Stimulated activated CD8-positive, alpha-beta memory T cell treated with anti-CD3 and anti-CD28 coated beads, Interleukin-12 subunit alpha, Interleukin-12 subunit beta, amount 100 ng/mL, for 4 hours (primary cell): ENCODE results near the gene RNF141.

Experiments used
- DNase-seq: peaks from one replicate; pipeline ENCODE4 v3.0.0-alpha.2; 2020; ENCODE audit warnings: low read depth

RNF141 gene

DNA sequence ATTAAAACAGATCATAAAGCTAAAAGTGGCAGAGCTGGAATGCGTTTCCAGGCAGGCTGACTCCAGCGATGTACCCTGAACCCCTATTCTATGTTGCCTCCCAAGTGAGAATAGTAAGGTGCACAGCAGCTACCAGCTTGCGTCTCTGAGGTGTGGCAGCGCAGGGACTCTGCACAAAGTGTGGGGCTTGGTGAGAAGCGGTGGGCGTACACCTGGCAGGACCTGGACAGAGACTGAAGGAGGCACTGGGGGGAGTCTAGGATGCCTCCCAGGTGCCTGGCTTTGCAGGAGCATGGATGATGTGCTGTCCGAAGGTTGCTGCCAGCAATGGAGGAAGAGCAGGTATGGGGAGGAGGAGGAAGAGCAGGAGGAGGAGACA, 43.0 kb downstream of the RNF141 start:
- no peak for DNase-seq

DNA sequence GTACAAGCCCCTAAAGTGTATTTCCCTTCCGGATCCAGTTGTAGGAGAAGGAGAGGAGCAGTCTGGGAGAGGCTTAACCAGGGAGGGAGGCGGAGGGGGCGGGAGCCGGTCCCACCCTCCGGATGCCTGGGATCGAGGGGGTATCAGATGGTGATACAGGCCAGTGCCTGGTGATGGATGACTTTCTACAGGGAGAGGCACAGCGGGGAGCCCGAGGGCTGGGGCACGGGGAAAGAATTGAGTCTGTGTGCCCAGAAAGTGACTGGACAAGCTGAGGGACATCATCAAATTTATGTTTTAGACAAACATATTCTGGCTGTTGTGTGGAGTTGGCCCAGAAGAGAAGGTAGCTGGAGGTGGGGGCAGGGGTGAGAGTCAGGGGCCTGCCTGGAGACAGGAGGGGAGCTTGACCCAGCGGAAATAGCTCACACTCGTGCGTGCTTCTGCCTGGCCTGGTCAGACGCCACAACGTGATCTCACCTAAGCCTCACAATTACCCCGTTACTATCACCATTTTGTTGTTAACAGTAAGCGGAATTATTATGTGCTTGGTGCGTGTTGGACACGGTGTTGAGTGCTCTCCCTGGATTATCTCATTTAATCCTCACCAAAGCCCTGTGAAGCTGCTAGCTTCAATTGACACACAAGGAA, 43.5 kb downstream of the RNF141 start:
- DNase-seq: no peak

DNA sequence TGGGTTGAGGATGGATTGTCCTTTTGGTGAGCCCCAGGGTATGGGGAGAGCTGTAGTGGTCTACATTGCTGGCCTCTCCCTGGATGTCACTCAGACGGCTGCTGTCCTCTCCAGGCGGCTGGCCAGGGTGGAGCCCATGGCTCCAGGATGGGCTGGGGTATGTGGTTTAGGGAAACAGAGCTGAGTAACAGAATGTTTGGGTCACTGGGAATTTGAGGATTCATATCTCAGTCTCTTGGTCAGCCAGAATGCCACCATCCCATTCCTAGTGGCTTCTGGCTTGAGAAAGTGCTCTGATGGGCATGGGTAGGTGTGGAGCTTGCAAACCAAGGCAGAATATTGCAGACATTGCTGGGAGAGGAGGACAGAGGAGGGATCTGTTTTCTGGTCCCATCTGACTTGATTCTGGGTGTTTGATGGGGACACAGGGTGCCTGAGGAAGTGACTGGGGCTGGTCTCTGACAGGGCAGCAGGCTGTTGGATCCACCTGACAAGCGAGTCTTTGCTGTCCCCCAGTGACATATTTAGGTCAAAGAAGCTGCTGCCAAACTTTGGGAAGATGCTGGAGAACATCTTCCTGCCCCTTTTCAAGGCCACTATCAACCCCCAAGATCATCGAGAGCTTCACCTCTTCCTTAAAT, 44.6 kb downstream of the RNF141 start:
- no peak for DNase-seq

DNA sequence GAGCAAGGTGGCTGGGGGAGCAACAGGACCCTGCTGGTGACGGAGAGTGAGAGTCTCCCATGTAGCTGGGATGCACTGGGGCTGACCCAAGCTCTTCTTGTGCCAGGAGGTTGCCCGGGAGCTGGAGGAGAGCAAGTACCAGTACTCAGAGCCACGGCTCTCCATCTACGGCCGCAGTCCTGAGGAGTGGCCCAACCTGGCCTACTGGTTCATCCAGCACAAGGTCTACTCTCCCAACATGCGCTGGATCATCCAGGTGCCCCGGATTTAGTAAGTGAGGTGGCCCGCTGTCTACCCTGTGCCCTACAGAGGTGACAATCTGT, 45.6 kb downstream of the RNF141 start:
- DNase-seq: no peak

DNA sequence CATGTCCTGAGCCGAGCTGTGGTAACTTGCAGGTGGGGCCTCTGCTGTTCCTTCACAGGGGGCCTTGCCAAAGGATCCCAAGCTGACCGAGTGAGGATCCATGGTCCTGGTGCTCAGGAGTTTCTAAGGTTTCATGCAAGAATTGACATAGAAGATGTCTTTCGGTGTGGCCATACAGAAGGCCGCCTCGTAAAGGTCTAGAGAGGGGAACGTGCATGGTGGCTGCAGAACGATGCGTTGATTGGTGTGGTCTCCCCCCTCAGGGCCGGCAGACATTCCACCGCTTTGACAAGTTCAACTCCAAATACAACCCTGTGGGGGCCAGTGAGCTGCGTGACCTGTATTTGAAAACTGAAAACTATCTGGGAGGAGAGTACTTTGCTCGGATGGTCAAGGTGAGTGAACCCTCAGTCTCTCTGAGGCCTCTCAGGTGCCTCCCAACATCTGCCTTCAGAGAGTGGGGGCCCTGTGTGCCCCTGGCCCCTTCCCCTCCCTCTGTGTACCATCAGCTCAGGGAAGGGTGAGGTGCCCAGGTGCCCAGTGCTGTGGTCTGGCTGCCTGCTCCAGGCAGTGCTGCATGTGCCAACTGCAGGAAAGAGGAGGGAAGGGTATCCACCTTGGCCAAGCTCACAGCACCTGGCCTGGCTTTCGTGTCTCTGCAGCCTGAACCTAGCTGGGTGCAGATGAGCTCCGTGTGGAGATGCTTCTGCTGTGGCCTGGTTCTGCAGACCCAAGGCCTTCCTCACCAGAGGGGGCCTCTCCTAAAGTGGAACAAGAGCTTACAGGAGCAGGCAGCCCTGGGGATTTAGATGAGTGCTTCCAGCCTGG, 46.1 kb downstream of the RNF141 start:
- DNase-seq: no peak

DNA sequence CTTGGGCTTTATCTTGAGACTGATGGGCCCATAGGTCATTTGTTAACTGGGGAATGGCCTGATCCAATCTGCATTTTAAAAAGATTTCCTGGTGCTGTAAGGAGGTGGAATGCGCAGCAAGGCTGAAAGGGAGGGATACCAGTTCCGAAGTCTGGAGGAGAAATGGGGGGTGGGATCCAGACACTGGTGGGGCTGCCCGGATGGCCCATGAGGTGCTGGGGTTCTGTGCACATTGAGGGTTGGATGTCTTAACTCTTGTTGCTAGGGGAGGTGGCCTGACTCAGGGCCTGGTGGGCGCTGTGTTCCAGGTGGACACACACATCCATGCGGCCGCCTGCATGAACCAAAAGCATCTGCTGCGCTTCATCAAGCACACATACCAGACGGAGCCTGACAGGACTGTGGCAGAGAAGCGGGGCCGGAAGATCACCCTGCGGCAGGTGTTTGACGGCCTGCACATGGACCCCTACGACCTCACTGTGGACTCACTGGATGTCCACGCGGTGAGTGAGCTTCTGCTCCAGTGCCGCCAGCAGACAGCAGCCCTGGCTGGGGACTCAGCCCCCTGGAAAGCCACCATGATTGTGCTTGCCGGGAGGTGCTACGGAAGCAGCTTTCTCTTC, 47.8 kb downstream of the RNF141 start:
- no peak for DNase-seq

DNA sequence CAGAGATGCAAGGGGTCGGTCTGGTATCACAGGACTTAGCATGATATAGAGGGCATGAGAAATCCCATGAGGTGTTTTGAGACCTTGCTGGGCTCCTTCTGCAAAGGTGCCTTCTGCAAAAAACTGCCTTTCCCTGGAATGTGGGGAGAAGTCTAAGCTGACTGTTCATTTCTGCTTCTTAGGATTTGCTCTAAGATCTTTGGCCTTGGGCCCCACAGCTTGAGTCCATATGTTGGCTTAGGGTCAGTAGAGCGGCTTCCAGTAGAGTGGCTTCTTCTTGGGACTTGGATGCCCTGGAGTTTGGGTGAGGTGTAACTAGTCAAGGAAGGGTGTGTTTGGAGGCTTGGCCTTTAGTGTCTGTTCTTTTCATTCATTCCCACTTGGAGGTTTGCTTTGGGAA, 48.9 kb downstream of the RNF141 start:
- DNase-seq: no peak

DNA sequence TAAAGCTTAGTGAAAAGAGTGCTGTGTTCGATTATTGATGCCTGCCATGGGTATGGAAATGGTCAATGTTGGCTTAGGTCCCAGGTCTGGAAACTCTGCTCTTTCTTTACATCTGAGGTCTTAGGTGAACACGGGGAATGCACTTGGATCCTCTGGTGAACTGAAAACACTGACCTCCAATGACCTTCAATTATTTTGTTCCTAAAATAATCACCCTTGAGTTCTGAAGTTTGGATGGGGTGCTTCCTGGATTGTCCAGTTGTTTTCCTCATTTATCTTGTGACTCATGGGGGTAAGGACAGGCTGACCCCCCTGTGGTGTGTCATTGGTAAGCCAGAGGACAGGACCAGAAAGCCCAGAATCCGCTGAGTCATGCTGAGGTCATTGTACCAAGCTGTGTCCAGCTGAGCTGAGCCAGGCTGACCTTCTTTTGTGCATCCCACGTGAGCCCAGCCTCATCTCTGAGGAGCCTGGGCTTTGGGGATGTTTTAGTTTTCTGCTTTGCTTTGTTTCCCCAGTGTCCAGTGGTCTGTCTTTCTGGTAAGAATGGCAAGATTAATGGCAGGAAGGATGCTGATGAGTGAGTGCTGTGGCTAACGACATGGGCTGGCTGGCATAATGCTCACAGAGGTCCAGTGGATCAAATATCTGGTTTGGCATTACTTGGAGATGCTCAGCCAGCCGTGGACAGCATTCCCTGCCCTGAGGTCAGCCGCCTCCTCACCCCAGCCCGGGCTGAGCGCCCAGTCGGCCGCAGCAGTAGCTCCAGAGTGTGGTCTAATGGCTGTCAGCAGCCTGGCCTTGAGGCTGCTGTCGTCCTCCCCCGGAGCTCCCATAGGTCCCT, 50.4 kb downstream of the RNF141 start:
- no peak for DNase-seq

DNA sequence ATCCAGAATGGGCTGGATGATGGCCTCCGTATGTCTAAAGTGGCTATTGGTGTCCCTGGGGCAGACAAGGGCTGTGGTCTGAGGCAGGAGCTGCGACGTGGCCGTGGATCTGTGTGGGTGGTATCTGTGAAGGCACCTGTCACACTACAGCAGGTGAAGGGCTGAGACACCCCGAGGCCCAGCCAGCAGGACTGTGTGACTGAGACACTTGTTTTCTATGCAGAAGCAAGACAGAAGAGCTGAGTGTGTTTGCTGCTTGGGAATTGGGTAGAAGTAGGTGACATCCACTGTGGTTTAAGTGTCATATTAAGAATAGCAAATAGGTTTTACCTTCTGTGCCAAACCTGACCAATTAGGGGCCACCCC, 51.0 kb downstream of the RNF141 start:
- DNase-seq: no peak

DNA sequence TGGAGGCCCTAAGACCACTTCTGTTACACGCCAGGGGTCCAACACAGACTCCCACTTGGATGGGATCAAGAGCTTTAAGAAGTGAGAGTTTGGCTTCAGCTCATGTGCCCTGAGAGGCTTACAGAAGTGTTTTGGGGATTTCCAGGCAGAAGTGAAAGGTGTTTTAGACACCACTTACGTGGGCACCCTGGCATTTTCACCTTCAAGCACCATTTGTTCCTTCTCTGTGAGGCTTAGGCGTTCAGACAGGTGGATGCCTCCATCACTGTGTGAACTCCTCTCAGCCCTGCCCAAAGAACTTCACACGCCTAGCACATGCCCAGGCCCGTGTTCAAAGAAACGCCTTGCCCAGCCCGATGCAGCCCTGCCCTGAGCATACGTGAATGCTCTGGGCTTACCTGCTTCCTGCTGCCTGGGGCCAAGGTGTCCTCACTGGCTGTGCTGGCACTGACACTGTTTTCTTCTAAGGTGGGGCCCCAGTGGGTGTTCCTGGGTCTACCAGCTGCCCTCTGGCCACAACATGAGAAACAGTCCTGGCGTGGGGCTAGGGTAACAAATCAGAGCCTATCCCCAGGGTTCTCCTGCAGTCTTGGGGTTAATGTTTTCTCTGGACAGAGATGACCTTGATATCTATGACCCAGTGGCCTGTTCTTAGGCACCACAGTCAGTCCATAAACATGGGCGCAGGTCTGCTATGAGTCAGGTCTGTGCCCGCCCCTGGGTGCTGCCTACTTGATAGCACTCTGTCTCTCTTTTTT, 51.9 kb downstream of the RNF141 start:
- DNase-seq: no peak

DNA sequence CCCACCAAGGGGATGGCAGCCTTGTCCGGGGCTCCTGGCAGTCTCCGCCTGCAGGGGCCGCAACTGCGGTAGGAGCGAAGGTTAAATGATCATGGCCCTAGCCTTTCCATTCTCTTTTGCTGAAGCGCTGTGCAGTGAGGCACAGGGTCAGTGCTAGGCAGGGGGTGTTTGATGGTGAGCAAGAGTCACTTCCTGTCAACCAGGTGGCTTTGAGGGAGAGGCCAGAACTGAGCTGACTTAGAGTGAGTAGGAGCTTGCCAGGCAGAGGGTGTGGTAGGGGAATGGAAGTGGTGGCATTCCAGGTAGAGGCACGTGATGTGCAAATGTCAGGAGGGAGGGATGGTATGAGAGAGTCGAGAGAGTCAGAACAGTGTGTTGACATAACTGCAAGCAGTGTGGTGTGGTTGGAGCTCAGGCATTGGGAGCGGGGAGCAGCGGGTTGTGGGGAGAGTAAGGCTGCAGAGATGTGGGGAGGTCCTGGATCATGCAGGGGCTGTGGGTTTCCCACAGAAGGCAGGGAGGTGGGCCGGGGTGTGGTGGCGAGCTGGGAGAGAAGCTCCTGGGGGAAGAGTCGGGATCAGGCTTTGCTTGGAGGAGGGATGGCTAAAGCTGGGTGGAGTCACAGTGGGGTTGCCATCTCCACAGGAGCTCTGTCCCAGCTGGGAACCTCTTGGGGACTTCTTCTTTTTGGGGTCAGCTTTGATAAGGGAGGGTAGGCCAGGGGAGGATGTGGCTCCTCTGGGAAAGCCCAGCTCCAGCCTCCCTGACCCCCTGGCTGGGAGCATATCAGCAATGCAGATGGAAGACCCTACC, 52.7 kb downstream of the RNF141 start:
- DNase-seq: no peak

DNA sequence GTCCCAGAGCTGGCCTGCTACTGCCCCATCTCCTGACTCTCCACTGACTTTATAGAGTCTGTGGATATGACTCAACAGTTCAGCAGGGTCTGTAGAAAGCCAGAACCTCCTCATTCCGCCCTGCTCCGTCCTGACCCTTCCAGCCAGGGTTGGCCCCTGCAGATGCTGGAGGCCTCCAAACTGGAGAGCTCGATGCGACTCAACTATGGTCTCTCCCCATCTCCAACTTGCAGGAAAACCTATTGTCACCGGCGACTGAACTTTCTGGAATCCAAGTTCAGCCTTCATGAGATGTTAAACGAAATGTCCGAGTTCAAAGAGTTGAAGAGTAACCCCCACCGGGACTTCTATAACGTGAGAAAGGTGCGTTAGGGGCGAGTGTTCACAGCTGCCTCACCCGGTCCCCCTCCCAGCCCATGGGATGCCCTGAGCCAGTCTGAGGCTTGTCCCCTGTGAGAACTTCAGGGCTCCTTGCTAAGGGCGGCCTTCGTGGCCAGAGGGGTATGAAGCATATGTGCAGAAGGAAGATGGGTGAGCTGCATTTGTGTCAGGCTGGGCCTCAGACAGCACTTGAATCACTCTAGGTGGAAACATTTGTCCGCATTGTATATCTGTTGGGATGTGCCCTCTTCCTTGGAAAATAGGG, 53.9 kb downstream of the RNF141 start:
- no peak for DNase-seq

DNA sequence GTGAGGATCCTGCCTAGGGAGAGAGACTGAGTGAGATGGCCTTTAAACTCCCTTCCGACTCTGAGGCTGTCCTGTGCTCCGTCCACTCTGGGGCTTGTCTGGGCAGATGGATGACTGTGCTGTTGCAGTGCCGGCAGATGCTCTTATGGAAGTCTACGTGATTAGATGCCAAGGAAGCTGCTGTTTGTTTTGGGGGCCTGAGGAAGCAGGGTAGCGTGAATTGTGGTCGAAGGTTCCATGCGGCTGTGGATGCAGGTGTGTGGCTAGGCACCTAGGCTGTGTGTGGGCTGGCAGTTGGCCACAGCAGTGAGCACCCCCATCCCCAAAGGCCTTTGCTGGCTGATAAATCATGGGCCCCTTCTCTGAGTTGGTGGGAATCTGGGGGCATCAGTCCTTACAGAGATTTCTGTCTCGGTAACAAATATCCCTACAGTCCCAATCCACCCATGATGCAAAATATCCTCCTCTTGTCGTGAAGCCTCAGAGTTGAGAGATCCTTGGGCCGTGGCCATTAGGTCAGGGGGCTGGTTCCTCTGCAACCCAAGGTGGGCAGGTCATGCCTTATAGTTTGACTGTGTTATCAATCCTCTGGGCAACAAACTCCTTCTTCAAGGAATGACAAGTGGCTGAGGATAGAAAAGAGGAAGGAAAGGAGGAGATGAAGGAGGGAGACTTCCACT, 54.7 kb downstream of the RNF141 start:
- no peak for DNase-seq

DNA sequence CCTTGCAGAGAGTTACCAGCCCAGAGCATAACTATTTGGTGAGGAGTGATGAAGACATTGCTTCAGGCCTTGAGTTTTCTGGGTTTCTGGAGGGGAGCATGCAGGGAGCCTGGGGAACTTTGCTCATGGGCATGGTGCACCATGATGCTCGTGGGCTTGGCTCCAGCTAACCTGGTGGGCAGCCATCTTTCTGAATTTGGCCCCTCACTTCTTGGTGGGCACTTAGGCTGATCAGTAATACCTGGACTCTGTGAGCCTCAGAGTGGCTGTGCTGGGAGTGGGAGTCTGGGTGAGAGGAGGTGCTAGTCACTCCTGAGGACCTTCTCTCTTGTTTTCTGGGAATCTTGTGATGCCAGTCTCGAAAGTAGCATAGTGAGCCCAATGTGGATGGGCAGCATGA, 55.3 kb downstream of the RNF141 start:
- no peak for DNase-seq

DNA sequence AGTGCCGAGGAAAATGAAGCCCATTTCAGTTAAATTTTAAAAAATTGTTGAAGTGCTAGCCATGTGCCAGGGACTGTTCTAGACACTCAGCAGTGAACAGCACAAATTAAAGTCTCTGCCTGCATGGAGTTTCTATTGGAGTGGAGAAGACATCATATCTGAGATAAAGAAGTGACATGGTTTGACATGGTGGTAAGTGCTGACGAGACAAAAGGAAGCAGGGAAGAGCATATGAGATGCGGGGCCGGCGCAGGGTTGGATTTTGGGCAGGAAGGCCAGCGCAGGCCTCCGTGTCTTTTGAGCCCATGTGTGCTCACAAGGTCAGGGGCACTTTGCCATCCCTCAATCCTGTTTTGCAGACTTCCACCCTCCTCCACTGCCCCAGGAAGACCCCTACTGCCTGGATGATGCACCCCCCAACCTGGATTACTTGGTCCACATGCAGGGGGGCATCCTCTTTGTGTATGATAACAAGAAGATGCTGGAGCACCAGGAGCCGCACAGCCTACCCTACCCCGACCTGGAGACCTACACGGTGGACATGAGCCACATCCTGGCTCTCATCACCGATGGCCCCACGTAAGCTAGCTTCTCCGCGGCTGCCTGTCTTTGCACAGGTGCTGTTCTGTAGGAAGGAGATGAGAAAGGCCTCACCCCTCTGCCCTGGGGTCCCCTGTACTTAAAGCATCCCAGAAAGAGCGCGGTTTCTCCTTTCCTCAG, 56.4 kb downstream of the RNF141 start:
- DNase-seq: no peak

DNA sequence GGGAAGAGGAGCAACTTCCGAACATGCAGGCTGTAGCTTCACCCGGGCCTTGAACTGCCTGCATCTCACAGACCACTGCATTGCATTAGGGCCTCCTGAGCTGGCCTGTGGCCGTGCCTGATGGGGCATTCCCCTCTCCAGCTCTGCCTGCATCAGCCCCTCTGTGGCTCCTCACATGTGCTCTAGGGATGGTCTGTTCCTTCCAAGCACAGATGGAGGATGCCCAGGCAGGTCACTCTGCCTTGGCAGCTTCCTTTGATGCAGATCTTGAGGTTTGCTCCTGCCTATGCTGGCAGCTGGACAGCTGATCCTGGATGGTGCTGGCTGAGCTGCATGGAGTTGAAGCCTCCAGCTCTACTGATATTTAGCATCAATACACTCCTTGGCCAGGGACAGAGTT, 57.4 kb downstream of the RNF141 start:
- no peak for DNase-seq

DNA sequence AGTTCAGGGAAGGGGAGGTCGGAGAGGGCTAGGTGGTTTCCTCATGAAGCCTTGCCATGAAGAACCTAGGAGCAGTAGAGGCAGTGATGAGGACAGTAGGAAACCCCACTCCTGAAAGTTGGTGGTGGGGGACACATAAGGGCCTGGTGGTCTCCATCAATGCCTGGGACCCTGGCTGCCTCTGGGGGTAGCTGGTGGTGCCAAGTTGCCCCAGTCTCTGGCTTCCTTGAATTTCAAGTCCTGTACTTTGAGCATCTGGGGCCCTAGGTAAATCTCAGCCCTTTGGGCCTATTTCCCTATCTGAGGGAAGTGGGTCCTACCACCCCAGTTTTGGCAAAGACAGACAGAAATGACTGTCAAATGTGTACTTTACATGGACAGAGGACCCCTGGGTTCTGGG, 57.8 kb downstream of the RNF141 start:
- no peak for DNase-seq

DNA sequence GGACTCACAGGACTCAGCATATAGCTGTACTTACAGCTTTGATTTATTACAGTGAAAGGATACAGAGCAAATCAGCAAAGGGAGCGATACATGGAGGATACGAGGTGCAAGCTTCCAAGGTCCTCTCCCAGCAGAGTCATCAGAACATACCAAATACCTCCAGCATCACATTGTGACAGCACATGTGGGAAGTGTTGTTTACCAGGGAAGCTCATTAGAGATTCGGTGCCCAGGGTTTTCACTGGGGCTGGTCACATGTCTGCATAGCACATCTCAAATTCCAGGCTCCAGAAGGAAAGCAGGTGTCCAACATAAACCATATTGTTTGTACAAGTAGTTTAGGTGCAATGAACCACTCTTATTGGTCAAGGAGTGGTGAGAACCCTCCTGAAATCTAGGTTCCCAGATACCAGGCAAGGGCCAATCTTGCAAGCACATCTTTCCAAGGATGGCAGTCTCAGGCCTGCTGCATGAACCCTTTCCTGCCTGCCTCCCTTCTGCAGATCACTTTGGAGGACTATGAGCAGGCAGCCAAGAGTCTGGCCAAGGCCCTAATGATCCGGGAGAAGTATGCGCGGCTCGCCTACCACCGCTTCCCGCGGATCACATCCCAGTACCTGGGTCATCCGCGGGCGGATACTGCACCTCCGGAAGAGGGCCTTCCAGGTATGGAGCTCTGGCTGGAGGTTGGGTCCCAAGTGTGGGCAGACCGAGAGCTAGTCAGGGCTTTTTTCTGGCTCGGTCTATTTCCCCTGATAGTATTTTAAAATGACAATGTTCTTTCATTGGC, 59.2 kb downstream of the RNF141 start:
- DNase-seq: no peak
